HCT116 (cell line): Measurements from ENCODE around the gene EPHA6.

ENCODE experiments used
- CEBPB ChIP-seq: IDR thresholded peaks from 2 replicates; pipeline ENCODE4 v1.6.1; 2012; ENCODE audit warnings: low read depth
- ELF1 ChIP-seq: IDR thresholded peaks from 2 replicates; pipeline ENCODE4 v1.6.1; 2012; ENCODE audit warnings: low read depth, borderline replicate concordance
- EZH2 ChIP-seq: fragments of 200-600 bp; sonication (generic); IDR thresholded peaks from 2 replicates; pipeline ENCODE4 v1.6.1; 2017; ENCODE audit warnings: antibody characterized with exemption, mixed run types
- EZH2phosphoT487 ChIP-seq: fragments of 200-600 bp; IDR thresholded peaks from 2 replicates; pipeline ENCODE4 v1.6.1; 2018; ENCODE audit warnings: antibody characterized with exemption, borderline replicate concordance
- JUND ChIP-seq: IDR thresholded peaks from 2 replicates; pipeline ENCODE4 v1.6.1; 2012
- POLR2A ChIP-seq: IDR thresholded peaks from 2 replicates; pipeline ENCODE4 v1.7.0; 2011; ENCODE audit warnings: borderline replicate concordance; ENCODE audit not compliant: insufficient read depth, insufficient read length; ENCODE audit errors: extremely low read depth
- POLR2AphosphoS5 ChIP-seq: IDR thresholded peaks from 2 replicates; pipeline ENCODE4 v1.6.1; 2011; ENCODE audit warnings: mild to moderate bottlenecking, low read depth, low read length, moderate library complexity
- RAD21 ChIP-seq: IDR thresholded peaks from 2 replicates; pipeline ENCODE4 v1.6.1; 2012; ENCODE audit warnings: low read depth, mild to moderate bottlenecking
- SRF ChIP-seq: IDR thresholded peaks from 2 replicates; pipeline ENCODE4 v1.6.1; 2012; ENCODE audit warnings: low read depth
- TCF7L2 ChIP-seq: IDR thresholded peaks from 2 replicates; pipeline ENCODE4 v1.7.0; 2011; ENCODE audit warnings: borderline replicate concordance, inconsistent platforms; ENCODE audit not compliant: insufficient read depth, insufficient read length; ENCODE audit errors: extremely low read depth
- TF ChIP-seq, protein P1 (sequence below), 3 experiments: fragments of 200-600 bp in 1 of 3; sonication (generic) in 1 of 3; IDR thresholded peaks in 2 of 3; conservative IDR thresholded peaks in 1 of 3; 2 replicates each; pipeline ENCODE4 v1.5.1; 2012 to 2017; ENCODE audit warnings: low read depth in 2 of 3, low read length in 2 of 3, antibody characterized with exemption in 1 of 3, borderline replicate concordance in 1 of 3, control low read depth in 1 of 3, mild to moderate bottlenecking in 1 of 3, mixed read lengths in 1 of 3, mixed run types in 1 of 3, moderate library complexity in 1 of 3; ENCODE audit not compliant: insufficient read depth in 1 of 3
- TF ChIP-seq, protein P2 (sequence below): IDR thresholded peaks from 2 replicates; pipeline ENCODE4 v1.6.1; 2012; ENCODE audit warnings: low read depth

DNA sequence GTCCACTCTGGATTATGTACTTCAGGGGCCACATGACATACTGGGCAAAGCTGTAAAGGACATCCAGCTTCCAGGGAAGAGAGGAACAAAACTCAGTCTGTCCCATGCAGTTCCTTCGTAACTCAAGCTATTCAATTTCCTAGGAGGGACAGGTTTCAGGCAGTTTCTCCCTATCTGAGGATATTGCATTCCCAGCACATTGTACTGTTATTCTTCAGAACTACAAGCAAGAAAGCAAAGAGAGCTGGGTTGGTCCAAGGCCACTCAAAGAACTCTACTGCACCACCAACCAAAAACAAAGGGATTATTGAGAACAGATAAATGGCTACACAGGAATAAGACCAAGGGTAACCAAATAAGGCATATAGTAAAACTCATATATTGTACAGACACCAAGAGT, 832.5 kb downstream of the EPHA6 start:
- TF ChIP-seq, protein P1, sequence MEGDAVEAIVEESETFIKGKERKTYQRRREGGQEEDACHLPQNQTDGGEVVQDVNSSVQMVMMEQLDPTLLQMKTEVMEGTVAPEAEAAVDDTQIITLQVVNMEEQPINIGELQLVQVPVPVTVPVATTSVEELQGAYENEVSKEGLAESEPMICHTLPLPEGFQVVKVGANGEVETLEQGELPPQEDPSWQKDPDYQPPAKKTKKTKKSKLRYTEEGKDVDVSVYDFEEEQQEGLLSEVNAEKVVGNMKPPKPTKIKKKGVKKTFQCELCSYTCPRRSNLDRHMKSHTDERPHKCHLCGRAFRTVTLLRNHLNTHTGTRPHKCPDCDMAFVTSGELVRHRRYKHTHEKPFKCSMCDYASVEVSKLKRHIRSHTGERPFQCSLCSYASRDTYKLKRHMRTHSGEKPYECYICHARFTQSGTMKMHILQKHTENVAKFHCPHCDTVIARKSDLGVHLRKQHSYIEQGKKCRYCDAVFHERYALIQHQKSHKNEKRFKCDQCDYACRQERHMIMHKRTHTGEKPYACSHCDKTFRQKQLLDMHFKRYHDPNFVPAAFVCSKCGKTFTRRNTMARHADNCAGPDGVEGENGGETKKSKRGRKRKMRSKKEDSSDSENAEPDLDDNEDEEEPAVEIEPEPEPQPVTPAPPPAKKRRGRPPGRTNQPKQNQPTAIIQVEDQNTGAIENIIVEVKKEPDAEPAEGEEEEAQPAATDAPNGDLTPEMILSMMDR (IDR thresholded peaks at IDR 0.05 in 2 of 3, conservative IDR thresholded peaks at IDR 0.05 in 1 of 3; ENCODE audit: borderline replicate concordance in 1 of 3, insufficient read depth in 1 of 3, low read depth in 2 of 3, low read length in 2 of 3), result no peak
- TF ChIP-seq RAD21 (no peak), EZH2phosphoT487 (no peak), TCF7L2 (no peak), CEBPB (no peak), JUND (no peak), ELF1 (no peak), POLR2A (no peak), SRF (no peak), EZH2 (no peak), POLR2AphosphoS5 (no peak)
- TF ChIP-seq, protein P2, sequence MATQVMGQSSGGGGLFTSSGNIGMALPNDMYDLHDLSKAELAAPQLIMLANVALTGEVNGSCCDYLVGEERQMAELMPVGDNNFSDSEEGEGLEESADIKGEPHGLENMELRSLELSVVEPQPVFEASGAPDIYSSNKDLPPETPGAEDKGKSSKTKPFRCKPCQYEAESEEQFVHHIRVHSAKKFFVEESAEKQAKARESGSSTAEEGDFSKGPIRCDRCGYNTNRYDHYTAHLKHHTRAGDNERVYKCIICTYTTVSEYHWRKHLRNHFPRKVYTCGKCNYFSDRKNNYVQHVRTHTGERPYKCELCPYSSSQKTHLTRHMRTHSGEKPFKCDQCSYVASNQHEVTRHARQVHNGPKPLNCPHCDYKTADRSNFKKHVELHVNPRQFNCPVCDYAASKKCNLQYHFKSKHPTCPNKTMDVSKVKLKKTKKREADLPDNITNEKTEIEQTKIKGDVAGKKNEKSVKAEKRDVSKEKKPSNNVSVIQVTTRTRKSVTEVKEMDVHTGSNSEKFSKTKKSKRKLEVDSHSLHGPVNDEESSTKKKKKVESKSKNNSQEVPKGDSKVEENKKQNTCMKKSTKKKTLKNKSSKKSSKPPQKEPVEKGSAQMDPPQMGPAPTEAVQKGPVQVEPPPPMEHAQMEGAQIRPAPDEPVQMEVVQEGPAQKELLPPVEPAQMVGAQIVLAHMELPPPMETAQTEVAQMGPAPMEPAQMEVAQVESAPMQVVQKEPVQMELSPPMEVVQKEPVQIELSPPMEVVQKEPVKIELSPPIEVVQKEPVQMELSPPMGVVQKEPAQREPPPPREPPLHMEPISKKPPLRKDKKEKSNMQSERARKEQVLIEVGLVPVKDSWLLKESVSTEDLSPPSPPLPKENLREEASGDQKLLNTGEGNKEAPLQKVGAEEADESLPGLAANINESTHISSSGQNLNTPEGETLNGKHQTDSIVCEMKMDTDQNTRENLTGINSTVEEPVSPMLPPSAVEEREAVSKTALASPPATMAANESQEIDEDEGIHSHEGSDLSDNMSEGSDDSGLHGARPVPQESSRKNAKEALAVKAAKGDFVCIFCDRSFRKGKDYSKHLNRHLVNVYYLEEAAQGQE, result no peak
